Ishikawa (cell line): ENCODE measurements around the gene USP46.

Experiments
- CEBPB ChIP-seq: IDR thresholded peaks from 2 replicates; pipeline ENCODE4 v1.6.1; 2012
- CREB1 ChIP-seq: IDR thresholded peaks from 2 replicates; pipeline ENCODE4 v1.6.1; 2012; ENCODE audit warnings: low read depth
- EGR1 ChIP-seq: IDR thresholded peaks from 2 replicates; pipeline ENCODE4 v1.6.1; 2012
- EP300 ChIP-seq: IDR thresholded peaks from 2 replicates; pipeline ENCODE4 v1.6.1; 2012; ENCODE audit warnings: borderline replicate concordance
- FOXM1 ChIP-seq: IDR thresholded peaks from 2 replicates; pipeline ENCODE4 v1.6.1; 2012; ENCODE audit warnings: low read depth, borderline replicate concordance
- NFIC ChIP-seq: IDR thresholded peaks from 2 replicates; pipeline ENCODE4 v1.6.1; 2012
- RAD21 ChIP-seq: IDR thresholded peaks from 2 replicates; pipeline ENCODE4 v1.6.1; 2012; ENCODE audit warnings: low read depth
- TAF1 ChIP-seq: IDR thresholded peaks from 2 replicates; pipeline ENCODE4 v1.6.1; 2012; ENCODE audit warnings: low read depth, mild to moderate bottlenecking
- TCF12 ChIP-seq: IDR thresholded peaks from 2 replicates; pipeline ENCODE4 v1.6.1; 2012; ENCODE audit warnings: low read depth
- TEAD4 ChIP-seq: IDR thresholded peaks from 2 replicates; pipeline ENCODE4 v1.6.1; 2012
- YY1 ChIP-seq: IDR thresholded peaks from 2 replicates; pipeline ENCODE4 v1.6.1; 2012; ENCODE audit warnings: low read depth
- ZBTB7A ChIP-seq: IDR thresholded peaks from 2 replicates; pipeline ENCODE4 v1.6.1; 2012; ENCODE audit warnings: low read depth
- TF ChIP-seq, protein P1 (sequence below): IDR thresholded peaks from 2 replicates; pipeline ENCODE4 v1.6.1; 2012
- TF ChIP-seq, protein P2 (sequence below): IDR thresholded peaks from 2 replicates; pipeline ENCODE4 v1.6.1; 2012; ENCODE audit warnings: low read depth, mild to moderate bottlenecking
- TF ChIP-seq, protein P3 (sequence below): IDR thresholded peaks from 2 replicates; pipeline ENCODE4 v1.6.1; 2012

Gene USP46

DNA sequence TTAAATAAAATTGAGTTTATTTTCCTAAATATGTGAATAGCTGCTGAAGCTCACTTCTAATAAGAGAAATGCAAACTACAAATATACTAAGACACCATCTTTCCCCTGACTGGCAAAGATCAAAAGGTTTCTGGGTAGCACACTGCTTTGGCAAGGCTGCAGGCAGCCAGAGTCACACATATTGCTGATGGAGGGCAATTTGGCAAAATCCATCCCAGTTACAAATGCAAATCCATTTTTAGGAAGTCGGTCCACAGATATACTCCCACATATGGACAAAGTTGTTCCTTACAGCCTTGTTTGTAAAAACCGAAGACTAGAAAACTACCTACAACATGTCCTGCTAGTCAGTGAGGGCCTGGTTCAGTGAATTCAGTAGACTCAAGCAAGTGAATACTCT, 12.4 kb downstream of the USP46 start:
- TF ChIP-seq, protein P1, sequence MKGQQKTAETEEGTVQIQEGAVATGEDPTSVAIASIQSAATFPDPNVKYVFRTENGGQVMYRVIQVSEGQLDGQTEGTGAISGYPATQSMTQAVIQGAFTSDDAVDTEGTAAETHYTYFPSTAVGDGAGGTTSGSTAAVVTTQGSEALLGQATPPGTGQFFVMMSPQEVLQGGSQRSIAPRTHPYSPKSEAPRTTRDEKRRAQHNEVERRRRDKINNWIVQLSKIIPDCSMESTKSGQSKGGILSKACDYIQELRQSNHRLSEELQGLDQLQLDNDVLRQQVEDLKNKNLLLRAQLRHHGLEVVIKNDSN, result no peak
- TF ChIP-seq TEAD4, result no peak
- TF ChIP-seq EGR1, result no peak
- TF ChIP-seq TCF12, result no peak
- TF ChIP-seq CREB1, result no peak
- no peak for TF ChIP-seq CEBPB
- TF ChIP-seq EP300, result no peak
- TF ChIP-seq RAD21, result no peak
- TF ChIP-seq TAF1, result no peak
- TF ChIP-seq FOXM1, result no peak
- TF ChIP-seq YY1, result no peak
- TF ChIP-seq, protein P2, sequence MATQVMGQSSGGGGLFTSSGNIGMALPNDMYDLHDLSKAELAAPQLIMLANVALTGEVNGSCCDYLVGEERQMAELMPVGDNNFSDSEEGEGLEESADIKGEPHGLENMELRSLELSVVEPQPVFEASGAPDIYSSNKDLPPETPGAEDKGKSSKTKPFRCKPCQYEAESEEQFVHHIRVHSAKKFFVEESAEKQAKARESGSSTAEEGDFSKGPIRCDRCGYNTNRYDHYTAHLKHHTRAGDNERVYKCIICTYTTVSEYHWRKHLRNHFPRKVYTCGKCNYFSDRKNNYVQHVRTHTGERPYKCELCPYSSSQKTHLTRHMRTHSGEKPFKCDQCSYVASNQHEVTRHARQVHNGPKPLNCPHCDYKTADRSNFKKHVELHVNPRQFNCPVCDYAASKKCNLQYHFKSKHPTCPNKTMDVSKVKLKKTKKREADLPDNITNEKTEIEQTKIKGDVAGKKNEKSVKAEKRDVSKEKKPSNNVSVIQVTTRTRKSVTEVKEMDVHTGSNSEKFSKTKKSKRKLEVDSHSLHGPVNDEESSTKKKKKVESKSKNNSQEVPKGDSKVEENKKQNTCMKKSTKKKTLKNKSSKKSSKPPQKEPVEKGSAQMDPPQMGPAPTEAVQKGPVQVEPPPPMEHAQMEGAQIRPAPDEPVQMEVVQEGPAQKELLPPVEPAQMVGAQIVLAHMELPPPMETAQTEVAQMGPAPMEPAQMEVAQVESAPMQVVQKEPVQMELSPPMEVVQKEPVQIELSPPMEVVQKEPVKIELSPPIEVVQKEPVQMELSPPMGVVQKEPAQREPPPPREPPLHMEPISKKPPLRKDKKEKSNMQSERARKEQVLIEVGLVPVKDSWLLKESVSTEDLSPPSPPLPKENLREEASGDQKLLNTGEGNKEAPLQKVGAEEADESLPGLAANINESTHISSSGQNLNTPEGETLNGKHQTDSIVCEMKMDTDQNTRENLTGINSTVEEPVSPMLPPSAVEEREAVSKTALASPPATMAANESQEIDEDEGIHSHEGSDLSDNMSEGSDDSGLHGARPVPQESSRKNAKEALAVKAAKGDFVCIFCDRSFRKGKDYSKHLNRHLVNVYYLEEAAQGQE, result no peak
- no peak for TF ChIP-seq NFIC
- TF ChIP-seq, protein P3, sequence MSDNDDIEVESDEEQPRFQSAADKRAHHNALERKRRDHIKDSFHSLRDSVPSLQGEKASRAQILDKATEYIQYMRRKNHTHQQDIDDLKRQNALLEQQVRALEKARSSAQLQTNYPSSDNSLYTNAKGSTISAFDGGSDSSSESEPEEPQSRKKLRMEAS, result no peak

DNA sequence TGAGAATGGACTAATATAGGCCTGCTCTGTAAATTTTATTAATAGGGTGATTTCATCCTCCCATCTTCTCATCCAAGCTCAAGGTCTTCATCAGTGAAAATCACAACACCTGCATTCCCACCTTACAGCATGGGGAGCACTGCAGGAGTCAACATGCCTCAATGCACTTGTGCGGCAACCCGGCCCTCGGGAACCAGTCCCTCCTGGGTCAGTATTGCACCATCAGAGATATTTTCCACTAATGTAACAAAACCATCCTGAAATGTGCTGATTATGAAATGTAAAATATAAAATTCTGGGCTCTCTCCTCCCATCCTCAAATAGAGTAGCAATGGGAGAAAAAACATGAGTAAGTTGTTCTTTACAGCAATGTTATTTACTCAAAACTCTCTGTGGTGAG, 13.0 kb downstream of the USP46 start:
- TF ChIP-seq FOXM1 (no peak), CEBPB (peak; percentile 60; the same call in 1 of the 2 replicates)

DNA sequence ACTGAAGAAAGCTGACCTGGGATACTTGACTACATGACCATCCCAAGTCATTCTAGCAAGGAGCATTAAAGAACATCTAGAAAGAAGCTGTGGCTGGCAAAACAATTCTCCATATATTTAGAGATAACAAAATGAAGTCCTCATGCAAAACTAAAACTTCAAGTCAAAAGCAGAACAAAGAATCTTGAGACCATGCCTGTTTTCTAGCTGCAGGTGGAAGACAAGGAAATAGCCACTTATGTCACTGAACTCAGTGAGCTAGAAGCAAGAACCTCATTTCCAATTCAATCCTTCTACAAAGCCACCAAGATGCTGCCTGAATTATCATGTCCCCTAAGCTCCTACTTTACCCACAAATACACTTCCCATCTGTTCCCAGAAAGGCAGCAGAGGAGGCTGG, 13.8 kb downstream of the USP46 start:
- no peak for TF ChIP-seq FOXM1

DNA sequence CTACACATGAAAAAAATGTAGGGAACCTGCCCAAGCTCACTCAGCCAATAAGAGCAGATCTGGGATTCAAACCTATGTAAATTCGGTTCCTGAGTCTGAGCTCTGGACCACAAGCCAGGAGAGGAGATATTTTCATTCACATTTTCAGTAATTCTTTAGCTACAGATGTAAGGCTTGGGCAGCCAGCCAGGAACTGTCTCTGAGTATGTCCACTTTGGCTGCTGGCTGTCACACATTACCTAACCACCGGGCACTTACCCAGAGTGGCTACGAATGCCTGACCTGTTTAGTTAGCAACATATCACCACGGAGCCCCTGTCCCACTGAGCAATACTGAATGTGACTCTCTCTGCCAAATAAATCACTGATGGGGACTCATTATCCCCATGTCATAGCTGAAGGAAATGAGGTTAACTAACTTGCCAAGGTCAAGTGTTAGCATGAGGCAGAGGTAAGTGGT, 15.3 kb downstream of the USP46 start:
- no peak for TF ChIP-seq TAF1
- TF ChIP-seq NFIC, result peak; percentile 65

DNA sequence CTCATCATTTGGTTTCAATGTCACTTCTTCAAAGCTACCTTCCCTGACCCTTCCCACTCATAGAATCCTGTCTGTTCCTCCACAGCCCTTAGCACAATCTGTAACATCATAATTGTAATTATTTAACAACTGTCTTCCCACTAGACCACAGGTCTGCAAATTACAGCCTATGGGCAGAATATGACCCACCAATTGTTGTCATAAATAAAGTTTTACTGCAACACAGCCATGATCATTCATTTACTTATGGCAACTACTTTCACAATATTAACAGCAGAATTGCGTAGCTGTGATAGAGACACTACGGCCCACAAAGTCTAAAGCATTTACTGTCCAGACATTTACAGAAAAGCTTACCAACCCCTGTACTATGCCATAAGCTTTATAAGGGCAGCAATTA, 15.9 kb downstream of the USP46 start:
- TF ChIP-seq, protein P2, result no peak
- TF ChIP-seq TCF12, result no peak
- TF ChIP-seq YY1, result no peak
- no peak for TF ChIP-seq TAF1
- TF ChIP-seq NFIC, result no peak
- TF ChIP-seq RAD21, result no peak
- TF ChIP-seq CREB1, result no peak
- TF ChIP-seq, protein P1, result no peak
- TF ChIP-seq CEBPB, result no peak
- no peak for TF ChIP-seq FOXM1
- TF ChIP-seq, protein P3, result no peak
- no peak for TF ChIP-seq EP300
- TF ChIP-seq ZBTB7A, result no peak
- TF ChIP-seq EGR1, result no peak
- no peak for TF ChIP-seq TEAD4

DNA sequence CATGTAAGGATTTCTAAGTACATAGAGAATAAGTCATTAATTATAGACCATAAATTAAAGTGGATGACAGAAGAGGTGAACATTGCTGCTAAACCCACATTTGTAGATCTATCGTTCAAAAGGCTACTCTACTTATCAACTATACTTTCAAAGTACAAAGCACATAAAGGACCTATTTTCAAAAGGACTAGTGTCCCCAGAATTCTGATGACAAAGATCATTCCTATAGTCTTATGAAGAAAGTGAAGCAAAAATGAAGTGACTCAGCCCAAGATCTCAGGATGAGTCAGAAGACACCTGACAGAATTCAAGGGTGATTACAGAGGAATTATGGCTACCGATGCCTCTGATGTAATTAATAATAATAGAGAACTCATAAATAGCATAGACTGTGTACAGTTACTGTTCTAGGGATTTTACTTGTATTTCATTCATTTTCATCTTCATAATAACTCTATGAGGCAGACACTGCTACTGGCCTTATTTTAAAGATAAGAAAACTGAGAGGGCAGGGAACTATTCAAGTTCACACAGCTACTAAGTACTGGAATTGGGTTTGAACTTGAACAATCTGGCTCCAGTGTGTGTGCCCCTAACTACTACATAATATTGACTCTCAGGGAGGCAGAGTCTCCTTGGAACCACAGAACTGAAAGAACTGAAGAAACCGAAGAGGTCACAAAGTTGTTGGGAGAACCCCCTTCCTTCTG, 17.1 kb downstream of the USP46 start:
- no peak for TF ChIP-seq FOXM1
- no peak for TF ChIP-seq EGR1
- TF ChIP-seq, protein P1, result no peak
- no peak for TF ChIP-seq CREB1
- TF ChIP-seq YY1, result no peak
- TF ChIP-seq CEBPB, result no peak
- TF ChIP-seq TEAD4, result no peak
- TF ChIP-seq EP300, result no peak
- TF ChIP-seq, protein P2, result no peak
- TF ChIP-seq ZBTB7A, result no peak
- no peak for TF ChIP-seq NFIC
- TF ChIP-seq, protein P3, result no peak
- TF ChIP-seq RAD21, result no peak
- TF ChIP-seq TAF1, result no peak
- TF ChIP-seq TCF12, result no peak
